ENCODE data around the gene SOX18.
A peak's percentile ranks its signal among the peaks of the same experiment; 100 is the strongest.
"Not testable (repeated sequence)": the region's sequence is repeated elsewhere in the genome, so short reads cannot be mapped to it uniquely, and the experiment has no call there.

SOX18 gene

GRCh38 chr20:64049060-64049877 lies at the start of gene SOX18:
Gene SOX18 (minus strand): TSS chr20:64049639. CDS start chr20:64049516, 123 bp downstream.
- no peak for DNase-seq (ENCODE audit: low read depth)

DNA sequence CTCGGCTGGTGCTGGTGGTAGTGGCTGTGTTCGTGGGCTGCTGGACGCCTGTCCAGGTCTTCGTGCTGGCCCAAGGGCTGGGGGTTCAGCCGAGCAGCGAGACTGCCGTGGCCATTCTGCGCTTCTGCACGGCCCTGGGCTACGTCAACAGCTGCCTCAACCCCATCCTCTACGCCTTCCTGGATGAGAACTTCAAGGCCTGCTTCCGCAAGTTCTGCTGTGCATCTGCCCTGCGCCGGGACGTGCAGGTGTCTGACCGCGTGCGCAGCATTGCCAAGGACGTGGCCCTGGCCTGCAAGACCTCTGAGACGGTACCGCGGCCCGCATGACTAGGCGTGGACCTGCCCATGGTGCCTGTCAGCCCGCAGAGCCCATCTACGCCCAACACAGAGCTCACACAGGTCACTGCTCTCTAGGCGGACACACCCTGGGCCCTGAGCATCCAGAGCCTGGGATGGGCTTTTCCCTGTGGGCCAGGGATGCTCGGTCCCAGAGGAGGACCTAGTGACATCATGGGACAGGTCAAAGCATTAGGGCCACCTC lies 49.1 kb upstream of the SOX18 start:
- DNase-seq (ENCODE audit: low read depth) = no peak

- DNase-seq (ENCODE audit: low read depth) = no peak
These were observed 47.1 kb upstream of the SOX18 start for GRCh38 chr20:64096535-64096934.

DNA sequence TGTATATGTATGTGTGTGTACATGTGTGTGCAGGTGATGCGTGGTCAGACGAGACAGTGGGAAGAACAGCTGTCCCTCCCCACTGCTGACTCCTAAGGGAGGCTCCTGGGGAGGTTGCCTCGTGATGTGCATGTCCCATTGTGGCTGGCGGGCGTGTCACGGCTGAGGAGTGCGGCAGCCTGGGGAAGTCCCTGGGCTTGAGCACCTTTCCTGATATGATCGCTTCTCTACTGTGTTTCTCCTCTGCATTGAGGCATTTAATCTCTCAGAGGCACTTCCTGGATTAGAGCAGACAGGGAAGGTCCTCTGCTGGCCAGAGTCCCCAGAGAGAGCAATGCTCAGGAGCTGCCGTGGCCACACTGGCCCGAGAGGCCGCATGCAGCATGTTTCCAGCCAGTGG lies 46.5 kb upstream of the SOX18 start:
- DNase-seq (ENCODE audit: low read depth) = no peak

- no peak for DNase-seq (ENCODE audit: low read depth)
These were observed 46.0 kb upstream of the SOX18 start for GRCh38 chr20:64095455-64095854.

DNA sequence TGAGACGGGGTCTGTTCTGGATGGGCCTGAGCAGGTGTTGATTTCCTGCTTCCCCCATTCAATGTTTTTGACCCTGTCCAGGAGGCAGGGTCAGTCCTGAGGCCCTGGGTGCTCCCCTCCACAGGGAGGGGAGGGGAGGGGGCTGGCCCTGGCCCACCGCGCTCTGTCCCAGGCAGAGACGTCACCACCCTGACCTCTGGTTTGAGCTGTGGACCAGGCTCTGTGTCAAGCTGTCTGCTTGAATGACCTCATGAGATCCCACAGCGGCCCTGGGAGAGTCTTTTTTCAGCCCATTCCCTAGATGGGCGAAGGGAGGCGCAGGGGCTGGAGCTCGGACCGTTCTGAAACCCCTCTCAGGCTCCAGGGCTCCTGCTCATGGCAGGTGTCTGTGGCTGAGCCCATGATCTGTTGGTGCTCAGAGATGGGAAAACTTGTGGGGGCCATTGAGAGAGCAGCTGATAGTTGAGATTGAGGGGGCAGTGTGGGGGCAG lies 43.6 kb upstream of the SOX18 start:
- DNase-seq (ENCODE audit: low read depth) = no peak

- no peak for DNase-seq (ENCODE audit: low read depth)
These were observed 43.0 kb upstream of the SOX18 start for GRCh38 chr20:64092258-64093012.

DNA sequence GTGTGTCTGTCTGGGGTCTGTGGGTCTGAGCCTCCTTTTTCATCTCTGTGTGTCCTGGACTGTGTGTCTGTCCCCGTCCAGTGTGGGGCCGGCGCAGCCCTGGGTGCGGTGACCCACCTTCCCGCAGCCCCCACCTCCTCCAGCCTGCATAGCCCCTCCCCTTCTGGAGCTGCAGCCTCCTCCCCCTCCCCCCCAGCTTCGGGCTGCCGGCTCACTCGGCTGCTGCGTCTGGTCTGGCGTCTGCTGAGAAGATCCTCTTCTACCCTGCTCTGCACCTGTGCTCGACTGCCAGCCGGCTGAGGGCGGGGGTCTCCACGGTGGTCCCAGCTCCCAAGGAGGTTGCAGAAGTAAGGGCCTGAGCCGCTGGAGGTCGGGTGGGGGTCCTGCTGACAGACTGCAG lies 42.3 kb upstream of the SOX18 start:
- DNase-seq (ENCODE audit: low read depth) = no peak

DNA sequence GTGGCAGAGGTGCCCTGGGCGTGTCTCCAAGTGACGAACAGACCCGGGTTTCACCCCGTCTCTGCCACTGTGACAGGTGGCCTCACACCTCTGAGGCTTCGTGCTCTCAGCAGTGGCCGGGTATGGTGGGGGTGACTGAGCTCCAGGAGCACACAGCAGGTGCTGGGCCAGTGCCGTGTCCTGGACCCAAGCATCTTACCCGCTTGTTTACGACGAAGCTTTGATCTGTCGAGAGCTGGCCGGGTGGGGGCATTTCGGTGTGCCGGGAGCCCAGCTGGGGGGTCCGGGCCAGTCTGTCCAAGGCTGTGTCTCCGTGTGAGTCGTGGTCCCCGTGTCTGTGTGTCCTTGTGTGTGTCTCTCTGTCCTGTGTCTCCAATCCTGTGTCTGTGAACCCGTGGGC lies 41.9 kb upstream of the SOX18 start:
- no peak for DNase-seq (ENCODE audit: low read depth)

- no peak for DNase-seq (ENCODE audit: low read depth)
These were observed 40.7 kb upstream of the SOX18 start for GRCh38 chr20:64090165-64090564.

- DNase-seq (ENCODE audit: low read depth) = not testable (repeated sequence)
These were observed 39.1 kb upstream of the SOX18 start for GRCh38 chr20:64088586-64088985.

DNA sequence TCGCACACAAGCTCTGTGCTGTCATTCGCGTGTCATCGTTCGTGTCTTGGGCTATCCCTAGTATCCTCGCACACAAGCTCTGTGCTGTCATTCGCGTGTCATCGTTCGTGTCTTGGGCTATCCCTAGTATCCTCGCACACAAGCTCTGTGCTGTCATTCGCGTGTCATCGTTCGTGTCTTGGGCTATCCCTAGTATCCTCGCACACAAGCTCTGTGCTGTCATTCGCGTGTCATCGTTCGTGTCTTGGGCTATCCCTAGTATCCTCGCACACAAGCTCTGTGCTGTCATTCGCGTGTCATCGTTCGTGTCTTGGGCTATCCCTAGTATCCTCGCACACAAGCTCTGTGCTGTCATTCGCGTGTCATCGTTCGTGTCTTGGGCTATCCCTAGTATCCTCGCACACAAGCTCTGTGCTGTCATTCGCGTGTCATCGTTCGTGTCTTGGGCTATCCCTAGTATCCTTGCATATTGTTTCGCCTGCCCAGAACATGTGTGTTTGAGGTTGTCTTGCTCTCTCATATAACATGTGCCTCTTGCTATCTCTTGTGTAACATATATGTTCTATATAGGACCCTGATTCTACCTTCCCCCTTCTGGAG lies 37.9 kb upstream of the SOX18 start:
- DNase-seq (ENCODE audit: low read depth) = not testable (repeated sequence)

DNA sequence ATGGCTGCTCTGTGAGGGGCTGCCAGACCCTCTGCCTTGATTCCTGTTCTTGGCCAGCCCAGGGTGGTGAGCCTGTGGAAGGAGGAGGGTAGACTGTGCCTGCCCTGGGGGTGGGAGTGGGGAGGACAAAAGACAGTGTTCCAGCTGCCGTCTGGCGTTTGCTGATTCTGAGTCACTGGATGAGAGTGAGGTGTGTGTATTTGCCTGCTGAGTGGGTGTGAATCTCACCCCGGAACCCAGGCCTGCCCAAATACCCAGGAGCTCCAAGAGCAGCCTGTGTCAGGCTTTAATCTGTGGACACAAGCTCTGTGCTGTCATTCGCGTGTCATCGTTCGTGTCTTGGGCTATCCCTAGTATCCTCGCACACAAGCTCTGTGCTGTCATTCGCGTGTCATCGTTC lies 37.4 kb upstream of the SOX18 start:
- no peak for DNase-seq (ENCODE audit: low read depth)

- no peak for DNase-seq (ENCODE audit: low read depth)
These were observed 35.3 kb upstream of the SOX18 start for GRCh38 chr20:64084685-64085152.

GRCh38 chr20:64083804-64084684 lies 34.6 kb upstream of the SOX18 start, which contains the start of gene LKAAEAR1:
Gene LKAAEAR1 (minus strand): TSS chr20:64084398. CDS start chr20:64084219, 179 bp downstream.
- DNase-seq (ENCODE audit: low read depth) = no peak

DNA sequence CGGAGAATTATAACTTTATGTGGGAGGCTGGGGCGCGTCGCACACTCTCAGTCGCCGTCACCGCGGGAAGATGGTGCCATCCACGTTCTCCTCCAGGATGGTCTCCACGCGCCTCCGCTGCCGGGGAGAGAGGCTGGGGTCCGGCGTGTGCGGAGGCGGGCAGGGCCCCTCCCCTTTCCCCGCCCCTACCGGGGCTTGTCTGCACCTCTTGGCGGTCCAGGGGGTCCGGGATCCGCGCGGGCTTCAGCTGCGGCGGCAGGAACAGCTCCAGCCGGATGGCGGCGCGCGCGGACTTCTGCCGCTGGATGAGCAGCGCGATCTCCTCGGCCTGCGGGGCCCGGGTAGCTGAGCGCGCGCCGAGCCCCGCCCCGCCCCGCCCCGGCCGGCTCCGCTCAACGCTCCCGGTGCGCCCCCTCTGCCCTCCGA lies 34.0 kb upstream of the SOX18 start:
- peak; percentile 39 for DNase-seq (ENCODE audit: low read depth)

- DNase-seq (ENCODE audit: low read depth) = no peak
These were observed 33.5 kb upstream of the SOX18 start for GRCh38 chr20:64082820-64083377.

GRCh38 chr20:64082126-64082731 lies 32.8 kb upstream of the SOX18 start:
- DNase-seq (ENCODE audit: low read depth) = no peak

GRCh38 chr20:64081624-64081964 lies 32.2 kb upstream of the SOX18 start:
- no peak for DNase-seq (ENCODE audit: low read depth)

- no peak for DNase-seq (ENCODE audit: low read depth)
These were observed 31.6 kb upstream of the SOX18 start for GRCh38 chr20:64080813-64081623.

Data from T-helper 22 cell (primary cell).